Right kidney (tissue), 1 donor: Measurements from ENCODE around the gene FUT3.

Experiments used
- DNase-seq: peaks from one replicate; pipeline ENCODE4 v3.0.0-alpha.2; 2016

Gene FUT3

DNA sequence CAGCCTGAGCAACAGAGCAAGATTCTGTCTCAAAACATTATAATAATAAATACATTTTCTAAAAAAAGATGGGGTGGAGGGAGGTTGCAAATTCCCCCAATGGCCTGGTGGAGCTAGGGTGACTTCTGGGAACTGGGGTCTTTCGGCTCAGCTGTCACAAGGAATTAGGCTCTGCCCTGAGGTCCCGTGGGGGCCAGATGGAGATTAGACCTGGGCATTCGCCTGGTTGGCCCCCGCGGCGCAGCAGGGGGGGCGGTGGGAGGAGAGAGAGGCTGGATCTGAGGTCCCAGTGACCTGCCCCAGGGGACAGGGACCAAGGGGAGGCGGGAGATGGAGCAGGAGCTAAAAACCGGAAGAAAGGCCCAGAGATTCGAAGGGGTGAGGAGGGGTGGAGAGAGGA, 26.5 kb downstream of the FUT3 start:
- DNase-seq, result no peak

GRCh38 chr19:5823579-5824281, 27.5 kb downstream of the FUT3 start:
- DNase-seq, result no peak

DNA sequence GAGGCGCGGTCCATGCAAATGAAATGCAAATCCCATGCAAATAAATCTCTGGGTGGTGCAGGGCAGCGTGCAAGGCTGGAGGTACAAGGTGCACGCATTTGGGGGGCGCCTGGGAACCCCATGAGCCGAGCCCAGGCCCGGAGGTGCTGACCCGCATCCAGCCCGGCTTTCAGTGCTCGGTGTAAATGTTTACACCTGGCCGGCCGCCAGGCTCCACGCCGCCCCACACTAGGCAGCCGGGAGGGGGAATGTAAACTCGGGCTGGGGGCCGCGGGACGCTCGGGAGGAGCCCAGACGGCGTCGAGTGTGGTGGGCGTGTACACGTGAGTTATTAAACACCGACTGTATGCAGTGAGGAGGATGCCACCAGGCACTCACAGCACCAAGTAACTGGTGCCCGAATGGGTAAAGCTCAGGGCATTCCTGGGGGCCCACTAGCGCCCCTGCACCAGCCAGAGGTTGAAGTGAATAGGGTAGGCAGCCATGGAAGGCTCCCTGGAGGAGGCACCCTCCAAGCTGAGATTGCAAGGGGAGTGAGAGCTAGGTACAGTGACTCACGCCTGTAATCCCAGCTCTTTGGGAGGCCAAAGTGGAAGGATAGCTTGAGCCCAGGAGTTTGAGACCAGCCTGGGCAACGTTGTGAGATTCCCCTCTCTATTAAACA, 28.9 kb downstream of the FUT3 start:
- no peak for DNase-seq

GRCh38 chr19:5821521-5822180, 29.6 kb downstream of the FUT3 start:
- no peak for DNase-seq

- DNase-seq, result no peak
Measured at GRCh38 chr19:5820785-5821184, 30.5 kb downstream of the FUT3 start.

DNA sequence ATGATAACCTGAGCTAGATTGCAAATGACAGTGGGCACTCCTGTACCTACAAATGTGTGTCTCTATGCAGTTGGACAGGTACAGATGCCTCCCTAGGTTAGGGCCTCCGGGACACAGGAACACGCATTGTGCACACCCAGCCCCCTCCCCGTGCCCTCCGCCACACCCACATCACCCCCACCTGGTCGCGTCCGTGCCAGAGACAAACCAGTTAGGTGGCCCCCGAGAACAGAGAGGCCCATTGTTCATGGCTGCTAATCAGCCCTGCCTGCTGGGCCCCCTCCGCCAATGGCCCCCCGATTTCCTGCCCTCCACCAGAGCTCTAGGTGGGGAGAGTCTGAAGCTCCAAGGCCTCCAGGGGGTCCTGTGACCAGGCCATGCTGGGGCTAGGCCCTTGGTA, 32.7 kb downstream of the FUT3 start:
- no peak for DNase-seq

GRCh38 chr19:5817218-5817617, 34.0 kb downstream of the FUT3 start:
- no peak for DNase-seq

GRCh38 chr19:5814852-5815246, 36.4 kb downstream of the FUT3 start:
- no peak for DNase-seq

DNA sequence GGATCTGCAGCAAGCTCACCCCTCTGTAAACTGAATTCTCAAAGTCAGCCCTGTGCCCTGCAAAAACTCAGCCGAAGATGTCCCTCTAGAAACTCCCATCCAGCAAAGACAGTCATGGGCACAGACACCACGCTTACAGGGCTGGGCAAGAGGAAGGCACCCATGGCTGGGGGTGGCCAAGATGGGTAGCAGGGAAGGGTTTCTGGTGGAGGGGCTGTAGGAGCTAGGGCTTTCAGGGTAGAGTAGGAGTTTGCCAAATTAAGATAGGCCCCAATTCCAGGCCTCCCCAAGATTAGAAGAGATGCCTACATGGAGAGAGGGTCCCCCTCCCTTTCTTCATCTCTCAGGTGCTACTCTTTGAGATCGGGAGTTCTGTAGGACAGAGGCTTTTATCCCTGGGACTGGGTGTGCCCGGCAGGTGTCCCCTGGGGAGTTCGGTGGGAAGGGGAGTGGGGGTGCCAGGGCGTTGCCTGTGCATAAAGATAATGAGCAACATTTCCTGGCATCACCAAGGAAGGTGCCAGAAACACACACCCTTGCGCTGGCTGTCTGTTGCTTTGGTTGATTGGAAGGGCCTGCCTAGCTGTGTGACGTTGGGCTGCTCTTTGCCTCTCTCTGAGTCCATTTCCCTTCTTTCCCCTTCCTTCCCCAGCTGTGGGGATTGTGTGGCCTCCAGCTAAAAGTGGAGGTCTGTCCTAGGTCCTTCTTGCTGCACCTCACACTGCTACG, 37.0 kb downstream of the FUT3 start:
- DNase-seq, result no peak

- no peak for DNase-seq
Measured at GRCh38 chr19:5811117-5811516, 40.1 kb downstream of the FUT3 start.

DNA sequence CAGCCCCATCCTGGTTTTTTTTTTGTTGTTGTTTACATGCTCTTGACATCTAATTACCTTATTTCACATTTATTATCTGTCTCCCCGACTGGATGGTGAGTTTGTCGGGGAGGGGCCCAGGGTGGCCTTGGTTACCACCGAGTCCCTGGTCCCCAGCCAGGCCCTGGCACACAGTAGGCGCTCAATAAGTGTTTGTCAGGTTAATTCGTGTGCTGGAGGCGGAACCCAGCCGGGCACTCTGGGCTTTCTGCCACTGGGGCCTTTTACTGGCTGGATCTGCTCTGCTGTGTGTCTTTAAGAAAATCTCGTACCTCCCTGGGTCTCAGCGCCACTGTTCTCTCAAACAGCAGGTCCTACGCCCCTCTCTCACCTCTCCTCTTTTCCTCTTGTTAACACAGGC, 41.8 kb downstream of the FUT3 start:
- no peak for DNase-seq

- no peak for DNase-seq
Measured at GRCh38 chr19:5809053-5809452, 42.2 kb downstream of the FUT3 start.

- no peak for DNase-seq
Measured at GRCh38 chr19:5808120-5808816, 43.0 kb downstream of the FUT3 start.

DNA sequence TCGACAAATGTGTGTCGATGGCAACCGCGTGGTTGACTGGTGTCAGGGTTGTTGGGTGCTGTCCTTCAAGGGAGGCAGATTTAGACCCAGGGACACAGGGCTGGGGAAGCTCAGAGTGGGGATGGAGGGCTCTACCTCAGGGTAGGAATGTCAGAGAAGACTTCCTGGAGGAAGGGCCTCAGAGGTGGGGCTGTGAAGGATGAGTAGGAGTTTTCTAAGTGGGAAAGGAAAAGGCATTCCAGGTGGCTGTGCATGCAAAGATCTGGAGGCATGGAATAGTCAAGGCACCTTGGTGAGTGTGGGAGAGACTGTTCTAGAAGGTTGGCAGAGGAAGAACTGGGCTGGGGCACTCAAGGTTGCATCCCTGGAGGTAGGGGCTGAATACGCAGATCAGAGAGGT, 44.3 kb downstream of the FUT3 start:
- no peak for DNase-seq

- DNase-seq, result no peak
Measured at GRCh38 chr19:5806133-5806489, 45.1 kb downstream of the FUT3 start.

DNA sequence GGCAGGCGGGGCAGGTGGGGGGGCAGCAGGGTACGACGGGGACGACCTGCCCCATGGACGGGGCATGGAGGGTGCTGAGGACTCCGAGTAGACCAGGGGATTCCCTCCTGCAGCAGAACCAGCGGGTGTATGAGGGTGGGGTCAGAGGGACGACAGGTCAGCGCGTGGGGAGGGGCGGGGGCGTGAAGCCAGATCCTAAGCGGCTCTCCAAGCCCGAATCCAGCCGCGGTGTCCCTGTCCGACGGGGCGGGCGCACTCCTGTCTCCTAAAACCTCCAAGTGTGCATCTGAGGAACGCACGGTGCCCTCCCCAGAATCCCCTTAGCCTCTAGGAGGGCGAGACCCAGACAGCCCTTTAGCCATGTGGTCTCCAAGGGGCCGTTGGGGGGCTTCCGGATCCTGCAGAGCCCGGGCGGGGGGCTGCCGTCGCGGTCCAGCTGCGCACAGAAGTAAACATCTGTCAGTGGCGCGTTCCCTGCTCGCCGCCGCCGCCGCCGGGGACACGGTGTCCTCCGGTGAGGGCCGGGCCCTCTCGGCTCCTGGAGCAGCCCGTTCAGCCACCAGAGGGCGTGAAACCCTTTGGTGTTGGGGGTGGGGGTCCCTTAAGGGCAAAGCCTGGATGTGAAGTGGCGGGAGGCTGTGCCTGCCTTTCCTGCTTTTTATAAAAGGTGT, 45.7 kb downstream of the FUT3 start:
- peak; percentile 72 for DNase-seq

DNA sequence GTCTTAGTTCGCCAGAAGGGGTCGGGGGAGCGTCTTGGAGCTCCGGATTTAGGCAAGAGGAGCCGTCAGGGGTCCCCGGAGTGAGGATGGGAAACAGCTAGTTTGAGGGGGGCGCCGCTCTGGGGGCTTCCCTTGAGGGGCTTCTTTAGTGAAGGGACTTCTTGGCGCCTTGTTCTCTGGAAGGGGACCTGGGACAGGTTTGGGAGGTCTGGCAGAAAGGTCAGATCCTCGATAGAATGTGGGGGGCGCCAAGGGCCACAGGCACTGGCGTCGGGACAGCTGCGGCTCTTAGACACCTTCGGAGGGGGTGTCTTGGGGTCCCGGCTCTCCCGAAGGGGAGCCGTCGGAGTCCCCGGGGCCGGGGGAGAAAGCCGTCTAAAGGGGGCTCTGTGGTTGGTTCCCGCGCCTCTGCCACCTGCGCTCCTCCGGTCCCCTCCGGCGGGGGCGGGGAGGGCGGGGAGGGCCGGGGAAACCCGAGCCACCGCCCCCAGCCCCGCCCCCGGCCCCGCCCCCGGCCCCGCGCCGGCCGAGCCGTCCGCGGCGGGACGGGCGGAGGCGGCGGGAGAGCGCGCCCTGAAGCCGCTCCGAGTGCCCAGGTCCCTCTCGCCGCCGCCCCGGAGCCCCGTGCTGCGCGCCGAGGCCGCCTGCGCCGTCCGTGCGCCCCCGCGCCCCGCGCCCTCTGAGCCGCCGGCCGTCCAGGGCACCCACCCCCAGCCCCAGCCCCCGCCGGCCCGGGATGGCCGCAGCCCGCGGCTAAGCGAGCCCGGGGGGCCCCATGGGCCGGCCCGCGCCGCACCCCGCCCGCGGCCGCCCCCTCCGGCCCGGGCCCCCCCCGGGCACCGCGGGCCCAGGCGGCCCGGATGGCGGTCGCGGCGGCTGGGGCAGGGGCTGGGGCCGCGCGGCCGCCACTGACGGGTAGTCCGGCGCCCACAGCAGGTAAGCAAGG, 46.5 kb downstream of the FUT3 start, which contains the start of gene NRTN:
Gene NRTN (plus strand): TSS at position 552 of the 946 bp plus-strand sequence. CDS start 19,099 bp downstream, outside the sequence.
- peak; percentile 44 for DNase-seq

DNA sequence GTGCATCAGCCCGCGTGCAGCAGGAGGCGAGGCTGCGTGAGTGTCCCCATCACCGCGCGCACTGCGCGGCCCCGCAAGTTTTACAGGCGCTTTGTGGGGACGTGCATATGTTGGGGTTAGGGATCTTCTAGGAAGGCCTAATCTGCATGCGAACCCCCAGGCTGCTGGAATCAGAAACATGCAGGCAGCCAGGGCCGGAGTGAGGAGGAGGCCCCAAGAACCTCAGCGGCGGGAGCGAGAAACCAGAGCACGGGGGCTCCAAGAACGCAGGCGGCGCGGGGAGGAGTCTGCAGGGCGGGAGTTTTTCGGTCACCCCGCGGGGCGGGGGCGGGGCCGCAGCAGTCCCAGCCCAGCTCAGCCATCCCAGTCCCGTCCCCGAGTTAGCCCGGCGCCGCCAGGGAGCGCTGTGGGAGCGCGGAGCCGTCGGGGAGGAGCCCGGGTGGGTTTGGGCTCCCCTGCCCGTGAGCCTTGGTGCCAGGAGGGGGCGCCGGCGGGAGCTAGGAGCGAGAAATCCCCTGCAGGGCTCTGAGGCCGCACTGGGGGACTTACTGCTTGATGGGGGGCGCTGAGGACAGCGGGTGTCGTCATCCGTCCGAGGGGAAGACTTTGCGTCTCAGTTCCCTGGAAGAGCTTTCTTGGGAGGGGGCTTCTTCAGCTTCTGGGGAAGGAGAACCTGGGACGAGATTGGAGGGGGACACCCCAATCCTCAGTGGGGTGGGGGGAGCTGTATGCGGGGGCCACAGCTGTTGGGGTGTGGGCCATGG, 47.3 kb downstream of the FUT3 start:
- DNase-seq, result peak; percentile 88

- no peak for DNase-seq
Measured at GRCh38 chr19:5803441-5803751, 47.9 kb downstream of the FUT3 start.
